Natural killer cell (primary cell): Measurements from ENCODE around the gene NOS1AP. TPM values are rescaled to one million over a fixed set of nuclear protein-coding genes. Genes with fewer than 3 reads are reported as not detected.

Source experiments
- ATAC-seq, 3 donors: fragments of 150-1000 bp in 2 of 3; fragments of 200-7000 bp in 1 of 3; cut with Tn5 transposase; 1 replicate in 1 of 3; 2 replicates in 2 of 3; pipeline ENCODE4 v1.10.0; 2021; ENCODE audit warnings: mild to moderate bottlenecking in 2 of 3, moderate library complexity in 2 of 3
- DNase-seq, 2 donors: peaks; one replicate each; pipeline versions ENCODE4 v3.0.0 to v3.0.0-alpha.2; 2013 to 2021; ENCODE audit warnings: mixed read lengths in 1 of 2
- H3K27ac ChIP-seq: one replicate; pipeline ENCODE4 v1.5.1; 2013; ENCODE audit warnings: mild to moderate bottlenecking, low read length
- H3K27me3 ChIP-seq: one replicate; pipeline ENCODE4 v1.6.1; 2013; ENCODE audit warnings: low read length; ENCODE audit not compliant: control insufficient read depth, insufficient read depth
- H3K36me3 ChIP-seq: one replicate; pipeline ENCODE4 v1.6.1; 2013; ENCODE audit warnings: low read length; ENCODE audit not compliant: control insufficient read depth, insufficient read depth
- H3K4me1 ChIP-seq: one replicate; pipeline ENCODE4 v1.6.1; 2013; ENCODE audit warnings: low read length; ENCODE audit not compliant: control insufficient read depth, insufficient read depth
- H3K4me3 ChIP-seq: one replicate; pipeline ENCODE4 v1.5.1; 2013; ENCODE audit warnings: low read length
- H3K9me3 ChIP-seq: one replicate; pipeline ENCODE4 v1.6.1; 2013; ENCODE audit warnings: low read length; ENCODE audit not compliant: control insufficient read depth, insufficient read depth
- H3K27ac Mint-ChIP-seq, 2 donors: one replicate each; pipeline ENCODE4 v1.8.0; 2022; ENCODE audit warnings: mild to moderate bottlenecking in 2 of 2, mixed read lengths in 2 of 2, moderate library complexity in 1 of 2
- H3K27me3 Mint-ChIP-seq, 2 donors: one replicate each; pipeline ENCODE4 v1.8.0; 2022; ENCODE audit warnings: low read depth in 2 of 2, mixed read lengths in 2 of 2
- H3K36me3 Mint-ChIP-seq: one replicate; pipeline ENCODE4 v1.8.0; 2022; ENCODE audit warnings: mixed read lengths
- H3K4me1 Mint-ChIP-seq, 2 donors: one replicate each; pipeline ENCODE4 v1.8.0; 2022; ENCODE audit warnings: mixed read lengths in 2 of 2
- H3K4me3 Mint-ChIP-seq: one replicate; pipeline ENCODE4 v1.8.0; 2022; ENCODE audit warnings: mild to moderate bottlenecking, moderate library complexity, mixed read lengths
- H3K9me3 Mint-ChIP-seq, 2 donors: one replicate each; pipeline ENCODE4 v1.8.0; 2022; ENCODE audit warnings: mixed read lengths in 2 of 2
- WGBS: methylation state at CpG from one replicate; pipeline ENCODE4 v1.1.7; 2013; ENCODE audit warnings: missing lambda C conversion rate; ENCODE audit not compliant: insufficient coverage; 5-methylcytosine and 5-hydroxymethylcytosine counted together
- intact Hi-C: fragments of 100-400 bp; cut with micrococcal nuclease; formaldehyde crosslinking; loops from one replicate; pipeline ENCODE4 v1.14.2; 2022
- total RNA-seq, 4 donors: library from RNA; stranded (reverse); fragments of 120-200 nt in 1 of 4; gene quantifications; one replicate each; pipeline versions ENCODE4 v1.2.3 to v1.2.4, GENCODE V29; 2013 to 2022
- TF ChIP-seq, protein P1 (sequence below): fragments of 200-600 bp; IDR thresholded peaks from one replicate; pipeline ENCODE4 v1.8.0; 2022; ENCODE audit warnings: antibody characterized with exemption

NOS1AP gene
- total RNA-seq, 3 donors from 2014 or later (not counting 1 experiment from before 2014, with no cell fraction given), result 0.09 to 0.20 TPM; not detected in 1

DNA sequence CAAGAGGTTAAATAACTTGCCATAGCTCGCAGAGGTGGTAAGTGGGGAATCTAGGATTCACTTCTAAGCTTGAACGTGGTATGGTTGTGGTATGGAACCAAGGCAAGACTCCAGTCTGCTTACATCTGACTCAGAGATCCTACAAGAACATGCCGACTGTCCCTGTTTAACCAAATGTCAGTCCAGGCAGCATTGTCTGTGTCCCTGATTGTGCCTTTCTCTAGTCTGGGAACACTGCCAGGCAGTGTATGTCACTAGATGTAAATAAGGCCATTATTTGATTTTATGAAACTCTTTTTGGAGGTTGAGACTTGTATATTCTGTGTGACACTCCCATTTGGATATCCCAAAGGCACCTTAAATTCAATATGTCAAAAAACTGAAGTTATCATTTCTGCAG, 96.0 kb downstream of the NOS1AP start:
- no peaks in the 10 kb centered on the region for H3K4me1 Mint-ChIP-seq
- H3K27me3 Mint-ChIP-seq, result peaks cover 30 to 63% of the 10 kb centered on the region in 2 donors

DNA sequence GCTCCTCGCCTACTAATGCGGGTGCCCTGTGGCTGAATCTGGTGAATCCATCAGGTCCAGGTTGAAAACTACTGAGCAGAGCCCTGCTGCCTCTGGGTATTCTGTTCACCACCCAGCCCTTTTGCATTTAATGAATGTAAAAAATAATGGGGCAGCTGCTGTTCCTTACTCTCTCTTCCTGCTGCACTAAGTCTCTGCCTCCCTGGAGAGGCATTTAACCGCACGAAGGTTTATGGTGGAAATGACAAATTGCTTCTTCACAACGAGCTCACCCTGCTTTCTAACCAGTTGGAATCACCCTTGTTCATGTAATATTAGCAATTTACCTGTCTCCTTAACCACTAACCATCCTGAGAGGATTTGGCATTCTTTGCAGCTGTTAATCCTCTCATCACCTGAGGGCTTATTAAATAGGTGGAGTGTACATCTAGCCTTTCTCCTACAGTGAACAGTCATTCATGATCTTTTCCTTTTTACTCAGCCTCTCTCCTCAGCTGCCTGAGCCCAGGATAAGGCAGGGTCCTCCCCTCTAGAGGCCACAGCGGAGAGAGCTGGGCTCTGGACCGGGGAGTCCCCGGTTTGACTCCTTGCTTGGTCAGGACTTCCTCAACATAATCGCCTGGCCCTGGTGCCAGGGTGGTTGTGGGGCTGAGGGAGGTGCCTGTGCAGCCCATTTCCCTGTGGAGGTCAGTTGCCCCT, 97.6 kb downstream of the NOS1AP start:
- H3K9me3 ChIP-seq, result no peaks in the 10 kb centered on the region
- Mint-ChIP-seq H3K4me3 (no peak overlapping the region), H3K27me3 (peaks cover 25 to 52% of the 10 kb centered on the region in 2 donors), H3K27ac (no peak overlapping the region), H3K9me3 (no peaks in the 10 kb centered on the region), H3K4me1 (no peaks in the 10 kb centered on the region), H3K36me3 (no peaks in the 10 kb centered on the region)
- no peak overlapping the region for H3K4me3 ChIP-seq
- intact Hi-C loops, result no loop called here
- TF ChIP-seq, protein P1, sequence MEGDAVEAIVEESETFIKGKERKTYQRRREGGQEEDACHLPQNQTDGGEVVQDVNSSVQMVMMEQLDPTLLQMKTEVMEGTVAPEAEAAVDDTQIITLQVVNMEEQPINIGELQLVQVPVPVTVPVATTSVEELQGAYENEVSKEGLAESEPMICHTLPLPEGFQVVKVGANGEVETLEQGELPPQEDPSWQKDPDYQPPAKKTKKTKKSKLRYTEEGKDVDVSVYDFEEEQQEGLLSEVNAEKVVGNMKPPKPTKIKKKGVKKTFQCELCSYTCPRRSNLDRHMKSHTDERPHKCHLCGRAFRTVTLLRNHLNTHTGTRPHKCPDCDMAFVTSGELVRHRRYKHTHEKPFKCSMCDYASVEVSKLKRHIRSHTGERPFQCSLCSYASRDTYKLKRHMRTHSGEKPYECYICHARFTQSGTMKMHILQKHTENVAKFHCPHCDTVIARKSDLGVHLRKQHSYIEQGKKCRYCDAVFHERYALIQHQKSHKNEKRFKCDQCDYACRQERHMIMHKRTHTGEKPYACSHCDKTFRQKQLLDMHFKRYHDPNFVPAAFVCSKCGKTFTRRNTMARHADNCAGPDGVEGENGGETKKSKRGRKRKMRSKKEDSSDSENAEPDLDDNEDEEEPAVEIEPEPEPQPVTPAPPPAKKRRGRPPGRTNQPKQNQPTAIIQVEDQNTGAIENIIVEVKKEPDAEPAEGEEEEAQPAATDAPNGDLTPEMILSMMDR, result no peak
- no peak overlapping the region for H3K27ac ChIP-seq
- no peaks in the 10 kb centered on the region for H3K4me1 ChIP-seq
- H3K27me3 ChIP-seq, result peaks cover 3% of the 10 kb centered on the region
- DNase-seq, result no peak
- no peaks in the 10 kb centered on the region for H3K36me3 ChIP-seq
- WGBS, result 81% methylated on average over 9 of the region's 9 CpGs
- ATAC-seq, result no peak

More for the DNA sequence above, 96.0 kb downstream of the NOS1AP start:
- no peak overlapping the region for H3K4me3 Mint-ChIP-seq
- H3K9me3 ChIP-seq, result no peaks in the 10 kb centered on the region
- H3K4me1 ChIP-seq, result no peaks in the 10 kb centered on the region
- H3K4me3 ChIP-seq, result no peak overlapping the region
- WGBS, result 65% methylated on average over 3 of the region's 3 CpGs
- no peak overlapping the region for H3K27ac Mint-ChIP-seq
- H3K9me3 Mint-ChIP-seq, result no peaks in the 10 kb centered on the region
- H3K27ac ChIP-seq, result no peak overlapping the region
- no peak for DNase-seq
- ATAC-seq, result no peak
- H3K36me3 ChIP-seq, result no peaks in the 10 kb centered on the region
- peaks cover 3% of the 10 kb centered on the region for H3K27me3 ChIP-seq
- H3K36me3 Mint-ChIP-seq, result no peaks in the 10 kb centered on the region
- intact Hi-C loops, result no loop called here
- TF ChIP-seq, protein P1, result no peak

DNA sequence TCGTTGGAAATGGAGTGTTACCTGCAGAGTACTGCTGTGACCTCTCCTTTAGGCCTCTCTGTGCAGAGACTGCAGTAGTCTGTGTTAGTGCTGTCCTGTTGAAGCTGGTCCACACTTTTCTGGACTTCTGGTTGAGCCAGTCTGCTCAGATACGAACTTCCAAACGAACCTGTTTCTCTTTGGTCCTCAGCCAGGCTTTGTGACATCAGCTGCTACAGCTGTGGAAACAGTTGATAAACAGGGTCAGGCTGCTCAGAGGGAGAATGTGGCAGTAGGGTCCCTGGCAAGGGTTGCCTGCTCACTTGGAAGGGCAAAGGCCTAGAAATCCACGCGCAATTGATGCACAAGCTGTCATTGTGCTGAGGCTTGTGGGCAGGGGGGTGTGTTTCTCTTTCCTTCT, 98.8 kb downstream of the NOS1AP start:
- H3K27me3 ChIP-seq, result peaks cover 3% of the 10 kb centered on the region
- no peaks in the 10 kb centered on the region for H3K9me3 ChIP-seq
- 73% methylated on average over 3 of the region's 5 CpGs for WGBS
- DNase-seq (no peak), ATAC-seq (no peak)
- no peak overlapping the region for H3K4me3 ChIP-seq
- H3K27ac ChIP-seq, result no peak overlapping the region
- no peaks in the 10 kb centered on the region for H3K36me3 ChIP-seq
- intact Hi-C loops, result no loop called here
- H3K4me1 ChIP-seq, result no peaks in the 10 kb centered on the region
- Mint-ChIP-seq H3K27me3 (peaks cover 19 to 40% of the 10 kb centered on the region in 2 donors), H3K36me3 (no peaks in the 10 kb centered on the region), H3K4me1 (no peaks in the 10 kb centered on the region), H3K9me3 (no peaks in the 10 kb centered on the region), H3K4me3 (no peak overlapping the region), H3K27ac (no peak overlapping the region)
- TF ChIP-seq, protein P1, result no peak
